ENCODE results near the gene AURKAIP1. TPM values are rescaled to one million over a fixed set of nuclear protein-coding genes. Genes with fewer than 3 reads are reported as not detected.
A peak's percentile ranks its signal among the peaks of the same experiment; 100 is the strongest.

AURKAIP1 gene
- total and polyA plus RNA-seq, 2 of the 13 experiments (the other 11 are each of a cell fraction or from before 2014, with no cell fraction given): 69.5 to 175 TPM

- TF ChIP-seq ZNF782 (CRISPR knock-in tag; IDR thresholded peaks at IDR 0.05; ENCODE audit: borderline replicate concordance): 0 out of 2 replicates have a peak, but pooled peaks have one; percentile 28
- peak; percentile 52; the same call in 1 of the 2 replicates for TF ChIP-seq ZFY (CRISPR knock-in tag; IDR thresholded peaks at IDR 0.05)
- TF ChIP-seq ZNF605 (CRISPR knock-in tag; IDR thresholded peaks at IDR 0.05): no peak
- no peak for TF ChIP-seq BCL3 (CRISPR knock-in tag; IDR thresholded peaks at IDR 0.05)
- peak; percentile 63; the same call in 1 of the 2 replicates for TF ChIP-seq ZFX (CRISPR knock-in tag; IDR thresholded peaks at IDR 0.05; ENCODE audit: low read depth)
- no peak for TF ChIP-seq CEBPG (CRISPR knock-in tag; IDR thresholded peaks at IDR 0.05)
- no peak for TF ChIP-seq AHR (CRISPR knock-in tag; IDR thresholded peaks at IDR 0.05)
- no peak for TF ChIP-seq TOPORS (CRISPR knock-in tag; IDR thresholded peaks at IDR 0.05)
- TF ChIP-seq FOXA1 (IDR thresholded peaks at IDR 0.05): no peak
- TF ChIP-seq FOXA1 (CRISPR knock-in tag; IDR thresholded peaks at IDR 0.05): 0 out of 2 replicates have a peak, but pooled peaks have one; percentile 15
- TF ChIP-seq FOSL1 (CRISPR knock-in tag; IDR thresholded peaks at IDR 0.05; ENCODE audit: borderline replicate concordance): no peak
- TF ChIP-seq HOXA3 (CRISPR knock-in tag; IDR thresholded peaks at IDR 0.05): peak; percentile 50
- no peak for TF ChIP-seq KLF15 (CRISPR knock-in tag; IDR thresholded peaks at IDR 0.05; ENCODE audit: borderline replicate concordance)
- TF ChIP-seq KLF6 (CRISPR knock-in tag; IDR thresholded peaks at IDR 0.05): no peak
- no peak for TF ChIP-seq RFX1 (IDR thresholded peaks at IDR 0.05)
- TF ChIP-seq POLR2AphosphoS2 (IDR thresholded peaks at IDR 0.05; ENCODE audit: low read depth, low read length): no peak
- TF ChIP-seq AKAP8 (CRISPR knock-in tag; IDR thresholded peaks at IDR 0.05): peak; percentile 17; the same call in 1 of the 2 replicates
- no peak for TF ChIP-seq ZNF616 (CRISPR knock-in tag; IDR thresholded peaks at IDR 0.05; ENCODE audit: low read depth)
- no peak for TF ChIP-seq CBX1 (IDR thresholded peaks at IDR 0.05; ENCODE audit: low read depth)
- no peak for TF ChIP-seq SMYD3 (CRISPR knock-in tag; IDR thresholded peaks at IDR 0.05)
- TF ChIP-seq, protein P1, sequence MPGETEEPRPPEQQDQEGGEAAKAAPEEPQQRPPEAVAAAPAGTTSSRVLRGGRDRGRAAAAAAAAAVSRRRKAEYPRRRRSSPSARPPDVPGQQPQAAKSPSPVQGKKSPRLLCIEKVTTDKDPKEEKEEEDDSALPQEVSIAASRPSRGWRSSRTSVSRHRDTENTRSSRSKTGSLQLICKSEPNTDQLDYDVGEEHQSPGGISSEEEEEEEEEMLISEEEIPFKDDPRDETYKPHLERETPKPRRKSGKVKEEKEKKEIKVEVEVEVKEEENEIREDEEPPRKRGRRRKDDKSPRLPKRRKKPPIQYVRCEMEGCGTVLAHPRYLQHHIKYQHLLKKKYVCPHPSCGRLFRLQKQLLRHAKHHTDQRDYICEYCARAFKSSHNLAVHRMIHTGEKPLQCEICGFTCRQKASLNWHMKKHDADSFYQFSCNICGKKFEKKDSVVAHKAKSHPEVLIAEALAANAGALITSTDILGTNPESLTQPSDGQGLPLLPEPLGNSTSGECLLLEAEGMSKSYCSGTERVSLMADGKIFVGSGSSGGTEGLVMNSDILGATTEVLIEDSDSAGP (CRISPR knock-in tag; IDR thresholded peaks at IDR 0.05; ENCODE audit: borderline replicate concordance): peak; percentile 66; the same call in 1 of the 2 replicates
- TF ChIP-seq SALL1 (CRISPR knock-in tag; IDR thresholded peaks at IDR 0.05): no peak
- TF ChIP-seq HOXA5 (CRISPR knock-in tag; IDR thresholded peaks at IDR 0.05): peak; percentile 63; the same call in 1 of the 2 replicates
- peak; percentile 52; the same call in 1 of the 2 replicates for TF ChIP-seq THAP11 (CRISPR knock-in tag; IDR thresholded peaks at IDR 0.05)
- TF ChIP-seq SRY (CRISPR knock-in tag; IDR thresholded peaks at IDR 0.05): no peak
- TF ChIP-seq MBNL3 (CRISPR knock-in tag; conservative IDR thresholded peaks at IDR 0.05): no peak
- no peak for TF ChIP-seq GABPA (IDR thresholded peaks at IDR 0.05; ENCODE audit: low read depth, low read length)
- peak; percentile 57 for TF ChIP-seq GABPA (CRISPR knock-in tag; IDR thresholded peaks at IDR 0.05; ENCODE audit: low read depth)
- TF ChIP-seq HDAC1 (CRISPR knock-in tag; IDR thresholded peaks at IDR 0.05): no peak
Observed at GRCh38 chr1:1371746-1372711, 3.0 kb downstream of the AURKAIP1 start (continued).
